ENCODE measurements around the gene DCDC2. TPM values are rescaled to one million over a fixed set of nuclear protein-coding genes. Genes with fewer than 3 reads are reported as not detected.

The DCDC2 gene
- total and polyA plus RNA-seq, 10 donors: 0.02 to 0.03 TPM; not detected in 8

DNA sequence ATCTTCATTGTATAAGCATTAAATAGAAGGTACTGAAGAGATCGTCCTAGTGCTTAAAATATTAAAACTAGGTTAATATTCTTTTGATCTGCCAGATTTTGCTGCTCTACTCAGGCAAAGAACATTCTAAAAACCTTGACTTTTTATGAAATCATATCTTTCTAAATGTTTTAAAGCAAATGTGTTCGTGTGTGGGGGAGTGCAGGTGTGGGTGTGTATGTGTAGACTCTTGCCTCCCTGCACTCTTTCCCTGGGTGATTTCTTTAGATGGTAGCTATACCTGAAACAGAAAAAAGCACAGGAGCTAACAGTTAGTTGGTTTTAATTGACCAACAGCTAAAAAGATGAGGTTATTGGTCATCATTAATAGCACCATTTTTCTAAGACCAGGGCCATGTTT lies 226.1 kb downstream of the DCDC2 start:
- Histone ChIP-seq H3K4me3 (no peak overlapping the region), H3K4me1 (no peaks in the 10 kb centered on the region), H3K27ac (no peak overlapping the region), H3K27me3 (replicated peaks in 1 of 7) (peaks cover 0 to 9% (median 0%) of the 10 kb centered on the region in 7 donors), H3K9me3 (no peaks in the 10 kb centered on the region), H3K36me3 (no peaks in the 10 kb centered on the region)
- DNase-seq: no peak
- intact Hi-C loops (cut with DNase I; ENCODE audit: low total_unique reads): no loop called here
- WGBS, 5 donors: 65 to 74% (median 70%) methylated on average over 2 of the region's 2 CpGs
- TF ChIP-seq POLR2AphosphoS5 (IDR thresholded peaks at IDR 0.05): no peak
- no peak for TF ChIP-seq POLR2A (IDR thresholded peaks at IDR 0.05)
- TF ChIP-seq, protein P1, sequence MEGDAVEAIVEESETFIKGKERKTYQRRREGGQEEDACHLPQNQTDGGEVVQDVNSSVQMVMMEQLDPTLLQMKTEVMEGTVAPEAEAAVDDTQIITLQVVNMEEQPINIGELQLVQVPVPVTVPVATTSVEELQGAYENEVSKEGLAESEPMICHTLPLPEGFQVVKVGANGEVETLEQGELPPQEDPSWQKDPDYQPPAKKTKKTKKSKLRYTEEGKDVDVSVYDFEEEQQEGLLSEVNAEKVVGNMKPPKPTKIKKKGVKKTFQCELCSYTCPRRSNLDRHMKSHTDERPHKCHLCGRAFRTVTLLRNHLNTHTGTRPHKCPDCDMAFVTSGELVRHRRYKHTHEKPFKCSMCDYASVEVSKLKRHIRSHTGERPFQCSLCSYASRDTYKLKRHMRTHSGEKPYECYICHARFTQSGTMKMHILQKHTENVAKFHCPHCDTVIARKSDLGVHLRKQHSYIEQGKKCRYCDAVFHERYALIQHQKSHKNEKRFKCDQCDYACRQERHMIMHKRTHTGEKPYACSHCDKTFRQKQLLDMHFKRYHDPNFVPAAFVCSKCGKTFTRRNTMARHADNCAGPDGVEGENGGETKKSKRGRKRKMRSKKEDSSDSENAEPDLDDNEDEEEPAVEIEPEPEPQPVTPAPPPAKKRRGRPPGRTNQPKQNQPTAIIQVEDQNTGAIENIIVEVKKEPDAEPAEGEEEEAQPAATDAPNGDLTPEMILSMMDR (IDR thresholded peaks at IDR 0.05 in 8 of 11, conservative IDR thresholded peaks at IDR 0.05 in 3 of 11): no peak

DNA sequence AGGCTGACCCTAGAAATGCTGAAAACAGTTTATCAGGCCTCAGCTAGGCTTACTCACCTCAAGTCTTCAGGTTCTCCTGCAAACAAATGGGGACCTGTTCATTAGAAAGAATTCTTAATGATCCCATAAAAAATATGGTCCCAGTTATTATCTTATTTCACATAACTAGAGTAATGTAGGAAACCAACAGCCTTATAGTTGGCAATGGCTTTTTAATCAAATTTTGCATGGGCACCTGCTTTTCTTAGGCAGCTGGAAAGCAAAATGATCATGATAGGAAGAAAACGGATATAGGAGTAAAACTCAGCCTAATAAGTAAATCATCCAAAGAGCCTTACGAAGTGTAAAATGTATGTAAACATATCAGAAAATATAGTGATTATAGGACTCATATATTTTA lies 230.5 kb downstream of the DCDC2 start:
- H3K36me3 ChIP-seq: no peaks in the 10 kb centered on the region
- TF ChIP-seq POLR2AphosphoS5 (IDR thresholded peaks at IDR 0.05) (no peak), POLR2A (IDR thresholded peaks at IDR 0.05) (no peak)
- TF ChIP-seq, protein P1 (IDR thresholded peaks at IDR 0.05 in 8 of 11, conservative IDR thresholded peaks at IDR 0.05 in 3 of 11): no peak
- peaks cover 0 to 2% (median 0%) of the 10 kb centered on the region in 8 donors for H3K9me3 ChIP-seq
- DNase-seq: no peak
- no peak overlapping the region for H3K4me3 ChIP-seq
- 78 to 90% (median 81%) methylated on average over 2 of the region's 2 CpGs for WGBS, 5 donors
- H3K4me1 ChIP-seq: no peaks in the 10 kb centered on the region
- H3K27me3 ChIP-seq (replicated peaks in 1 of 7): peaks cover 0 to 40% (median 13%) of the 10 kb centered on the region in 7 donors
- intact Hi-C loops (cut with DNase I; ENCODE audit: low total_unique reads): no loop called here
- no peak overlapping the region for H3K27ac ChIP-seq

DNA sequence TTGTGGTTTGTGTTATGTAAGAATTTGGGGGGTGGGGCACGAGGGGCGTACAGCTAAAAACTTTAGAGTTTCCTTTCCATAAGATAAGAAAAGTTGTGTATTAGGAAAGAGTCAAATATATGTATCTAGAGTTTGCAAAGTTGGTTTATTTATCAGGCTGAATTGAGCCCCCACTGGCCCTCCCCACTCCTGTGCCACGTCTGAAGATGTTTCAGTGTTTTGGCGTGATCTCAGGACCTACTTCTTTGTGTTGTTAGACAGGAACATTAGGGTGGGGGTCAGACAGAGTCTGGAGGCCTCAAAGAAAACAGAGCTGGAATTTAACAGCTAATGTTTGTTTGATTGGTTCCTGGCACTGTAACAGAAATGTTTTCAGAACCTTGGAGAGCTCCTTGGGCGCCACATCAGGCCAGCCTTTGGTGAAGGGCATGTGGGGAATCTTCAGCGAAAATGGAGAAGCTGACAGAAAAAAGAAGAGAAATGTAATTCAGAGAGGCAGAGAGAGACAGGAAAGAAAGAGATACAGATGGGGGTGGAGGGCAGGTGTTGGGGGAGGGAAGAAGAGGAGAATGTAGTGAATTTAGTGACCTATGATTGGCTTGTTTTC lies 231.2 kb downstream of the DCDC2 start:
- TF ChIP-seq, protein P1 (IDR thresholded peaks at IDR 0.05 in 8 of 11, conservative IDR thresholded peaks at IDR 0.05 in 3 of 11): no peak
- no peak for TF ChIP-seq POLR2AphosphoS5 (IDR thresholded peaks at IDR 0.05)
- no peak for TF ChIP-seq POLR2A (IDR thresholded peaks at IDR 0.05)
- H3K4me1 ChIP-seq: no peaks in the 10 kb centered on the region
- H3K9me3 ChIP-seq: peaks cover 0 to 2% (median 0%) of the 10 kb centered on the region in 8 donors
- peaks cover 0 to 43% (median 13%) of the 10 kb centered on the region in 7 donors for H3K27me3 ChIP-seq (replicated peaks in 1 of 7)
- intact Hi-C loops (cut with DNase I; ENCODE audit: low total_unique reads): no loop called here
- no peak for DNase-seq
- WGBS, 5 donors: 1 to 5% (median 2%) methylated on average over 6 of the region's 6 CpGs
- H3K4me3 ChIP-seq: no peak overlapping the region
- no peak overlapping the region for H3K27ac ChIP-seq
- no peaks in the 10 kb centered on the region for H3K36me3 ChIP-seq

DNA sequence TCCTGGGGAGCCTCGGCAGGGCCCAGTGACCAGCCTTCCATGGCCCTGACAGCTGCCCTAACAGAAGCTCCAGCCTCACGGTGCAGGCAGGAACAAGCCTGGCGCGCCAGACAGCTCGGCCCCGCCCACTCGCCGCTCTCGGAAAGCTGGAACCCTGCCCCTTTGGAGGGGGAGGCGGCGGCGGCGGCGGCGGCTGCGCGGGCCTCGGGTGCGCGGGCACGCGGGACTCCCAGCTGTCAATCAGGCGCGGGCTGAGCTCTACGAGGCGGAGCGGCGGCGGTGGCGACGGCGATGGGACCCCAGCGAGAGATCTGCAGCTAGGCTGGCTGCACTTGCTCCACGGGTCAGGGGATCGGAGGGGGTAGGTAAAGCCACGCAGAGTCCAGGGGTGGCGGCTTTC lies 231.9 kb downstream of the DCDC2 start, which contains the start of gene NRSN1:
Gene NRSN1 (plus strand): TSS at position 236 of the 400 bp plus-strand sequence. CDS start 8,113 bp downstream, outside the sequence.
- Histone ChIP-seq H3K27ac (no peak within 1 kb of the TSS), H3K4me3 (no peak within 1 kb of the TSS), H3K27me3 (replicated peaks in 1 of 7) (peaks cover 0 to 42% (median 13%) of the 10 kb centered on the region in 7 donors), H3K9me3 (peaks cover 0 to 2% (median 0%) of the 10 kb centered on the region in 8 donors), H3K36me3 (no peaks in the 10 kb centered on the region), H3K4me1 (no peaks in the 10 kb centered on the region)
- no peak for DNase-seq
- TF ChIP-seq POLR2AphosphoS5 (IDR thresholded peaks at IDR 0.05): no peak
- no peak for TF ChIP-seq POLR2A (IDR thresholded peaks at IDR 0.05)
- TF ChIP-seq, protein P1 (IDR thresholded peaks at IDR 0.05 in 8 of 11, conservative IDR thresholded peaks at IDR 0.05 in 3 of 11): no peak
- intact Hi-C loops (cut with DNase I; ENCODE audit: low total_unique reads): no loop called here
- 3 to 16% (median 8%) methylated on average over 14 to 37 of the region's 37 CpGs for WGBS, 5 donors
